LNCAP (cell line): Measurements from ENCODE around the gene CELA1.

Source experiments
- TF ChIP-seq, protein P1 (sequence below): fragments of 450-650 bp; IDR thresholded peaks from 2 replicates; pipeline ENCODE4 v1.5.1; 2017; ENCODE audit warnings: mild to moderate bottlenecking

CELA1 gene

DNA sequence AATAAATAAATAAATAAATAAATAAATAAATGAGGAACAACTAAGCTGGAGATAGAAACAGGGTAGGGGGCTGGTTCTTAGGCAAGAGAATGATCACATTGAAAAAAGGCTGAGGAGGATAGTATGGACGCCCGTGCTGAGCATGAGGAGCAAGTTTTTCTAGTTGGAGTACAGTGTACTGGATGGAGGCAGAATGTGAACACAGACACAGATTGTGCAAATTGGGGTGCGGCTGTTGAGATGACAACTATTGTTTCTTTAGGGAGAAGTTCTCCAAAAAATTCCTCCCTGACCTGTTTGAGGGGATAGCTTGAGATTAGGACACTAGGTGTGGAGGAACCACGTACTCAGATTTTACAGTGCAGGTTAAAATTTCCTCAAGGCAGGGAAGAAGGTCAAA, 21.5 kb downstream of the CELA1 start:
- TF ChIP-seq, protein P1, sequence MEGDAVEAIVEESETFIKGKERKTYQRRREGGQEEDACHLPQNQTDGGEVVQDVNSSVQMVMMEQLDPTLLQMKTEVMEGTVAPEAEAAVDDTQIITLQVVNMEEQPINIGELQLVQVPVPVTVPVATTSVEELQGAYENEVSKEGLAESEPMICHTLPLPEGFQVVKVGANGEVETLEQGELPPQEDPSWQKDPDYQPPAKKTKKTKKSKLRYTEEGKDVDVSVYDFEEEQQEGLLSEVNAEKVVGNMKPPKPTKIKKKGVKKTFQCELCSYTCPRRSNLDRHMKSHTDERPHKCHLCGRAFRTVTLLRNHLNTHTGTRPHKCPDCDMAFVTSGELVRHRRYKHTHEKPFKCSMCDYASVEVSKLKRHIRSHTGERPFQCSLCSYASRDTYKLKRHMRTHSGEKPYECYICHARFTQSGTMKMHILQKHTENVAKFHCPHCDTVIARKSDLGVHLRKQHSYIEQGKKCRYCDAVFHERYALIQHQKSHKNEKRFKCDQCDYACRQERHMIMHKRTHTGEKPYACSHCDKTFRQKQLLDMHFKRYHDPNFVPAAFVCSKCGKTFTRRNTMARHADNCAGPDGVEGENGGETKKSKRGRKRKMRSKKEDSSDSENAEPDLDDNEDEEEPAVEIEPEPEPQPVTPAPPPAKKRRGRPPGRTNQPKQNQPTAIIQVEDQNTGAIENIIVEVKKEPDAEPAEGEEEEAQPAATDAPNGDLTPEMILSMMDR: no peak

GRCh38 chr12:51323966-51324895, 22.2 kb downstream of the CELA1 start, which contains the start of gene BIN2:
BIN2 (minus strand) TSS chr12:51324174; CDS start chr12:51324102, 72 bp downstream.
- TF ChIP-seq, protein P1: no peak

DNA sequence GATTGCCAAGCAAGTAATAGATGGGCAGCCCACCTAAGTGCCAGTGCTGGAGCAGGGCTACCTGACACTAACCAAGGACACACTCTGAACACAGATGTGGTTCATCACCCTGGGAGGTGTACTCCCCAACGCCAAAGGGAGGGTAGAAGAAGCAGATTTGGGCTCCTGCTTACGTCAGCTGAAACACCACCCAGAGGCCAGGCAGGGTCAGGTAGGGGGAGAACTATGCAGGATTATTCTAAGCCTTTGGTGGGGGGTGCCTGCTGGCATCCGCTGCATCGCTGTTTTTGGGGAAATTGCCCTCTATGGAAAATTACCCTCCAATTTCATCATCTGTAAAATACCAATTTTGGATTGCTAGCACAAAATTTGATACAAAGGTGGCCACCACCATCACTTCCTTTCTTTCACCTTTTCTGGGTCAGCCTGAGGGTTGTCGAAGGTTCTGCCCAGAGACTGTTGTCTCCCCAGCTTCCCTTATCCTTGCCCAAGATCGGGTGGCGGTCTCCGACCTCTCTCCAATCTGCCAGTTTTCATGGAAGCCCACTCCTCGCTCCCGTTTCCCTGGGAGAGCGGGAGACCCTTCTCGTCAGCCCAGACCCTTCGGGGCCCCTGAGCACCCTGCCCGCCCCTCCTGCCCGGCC, 23.0 kb downstream of the CELA1 start:
- TF ChIP-seq, protein P1: no peak

DNA sequence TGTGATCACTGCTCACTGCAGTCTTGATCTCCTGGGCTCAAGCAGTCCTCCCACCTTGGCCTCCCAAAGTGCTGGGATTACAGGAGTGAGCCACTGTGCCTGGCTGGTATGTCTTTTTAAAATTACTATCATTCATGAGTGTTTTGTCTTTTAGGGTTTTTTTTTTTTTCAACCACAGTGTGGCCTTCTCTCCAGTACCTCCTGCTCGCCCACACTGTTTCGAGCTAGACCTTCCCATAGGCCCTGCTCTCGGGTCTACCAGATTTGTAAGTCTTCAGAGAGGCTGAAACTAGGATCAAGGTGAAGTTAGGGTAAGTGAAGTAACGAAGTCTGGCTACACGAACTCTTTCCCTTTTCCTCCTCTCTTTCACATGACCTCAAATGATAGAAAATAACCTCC, 24.0 kb downstream of the CELA1 start:
- TF ChIP-seq, protein P1: no peak

GRCh38 chr12:51321882-51322281, 24.6 kb downstream of the CELA1 start:
- TF ChIP-seq, protein P1: no peak

GRCh38 chr12:51320695-51321320, 25.7 kb downstream of the CELA1 start:
- TF ChIP-seq, protein P1: no peak

DNA sequence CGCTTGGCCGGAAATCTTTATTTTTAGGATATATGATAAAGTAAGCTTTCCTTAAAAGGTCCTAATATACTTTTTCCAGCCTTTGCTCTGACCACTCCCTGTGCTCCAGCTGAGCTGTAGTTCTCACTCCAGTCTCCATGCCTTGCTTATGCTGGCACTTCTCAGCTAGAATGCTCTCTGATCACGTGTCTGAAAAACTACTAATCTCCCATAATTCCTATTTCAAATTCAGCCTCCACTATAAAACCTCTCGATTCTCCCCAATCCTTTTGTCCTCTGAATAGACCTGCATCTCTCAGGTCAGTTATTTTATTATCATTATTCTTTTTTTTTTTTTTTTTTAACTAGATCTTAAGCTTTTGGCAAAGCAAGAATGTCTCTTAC, 26.2 kb downstream of the CELA1 start:
- TF ChIP-seq, protein P1: no peak
